Epithelial cell of esophagus (primary cell): ENCODE data around the gene SMURF2.

Experiments
- DNase-seq: peaks from one replicate; pipeline ENCODE4 v3.0.0; 2010; ENCODE audit warnings: low read depth
- H3K4me3 ChIP-seq: 2 replicates; pipeline ENCODE4 v1.5.1; 2011; ENCODE audit warnings: mild to moderate bottlenecking, low read length, control low read depth
- TF ChIP-seq, protein P1 (sequence below): IDR thresholded peaks from 2 replicates; pipeline ENCODE4 v1.5.1; 2011; ENCODE audit warnings: low read depth, mild to moderate bottlenecking, low read length, control low read depth, inconsistent platforms; ENCODE audit not compliant: insufficient read depth; ENCODE audit errors: missing control alignments

The SMURF2 gene

DNA sequence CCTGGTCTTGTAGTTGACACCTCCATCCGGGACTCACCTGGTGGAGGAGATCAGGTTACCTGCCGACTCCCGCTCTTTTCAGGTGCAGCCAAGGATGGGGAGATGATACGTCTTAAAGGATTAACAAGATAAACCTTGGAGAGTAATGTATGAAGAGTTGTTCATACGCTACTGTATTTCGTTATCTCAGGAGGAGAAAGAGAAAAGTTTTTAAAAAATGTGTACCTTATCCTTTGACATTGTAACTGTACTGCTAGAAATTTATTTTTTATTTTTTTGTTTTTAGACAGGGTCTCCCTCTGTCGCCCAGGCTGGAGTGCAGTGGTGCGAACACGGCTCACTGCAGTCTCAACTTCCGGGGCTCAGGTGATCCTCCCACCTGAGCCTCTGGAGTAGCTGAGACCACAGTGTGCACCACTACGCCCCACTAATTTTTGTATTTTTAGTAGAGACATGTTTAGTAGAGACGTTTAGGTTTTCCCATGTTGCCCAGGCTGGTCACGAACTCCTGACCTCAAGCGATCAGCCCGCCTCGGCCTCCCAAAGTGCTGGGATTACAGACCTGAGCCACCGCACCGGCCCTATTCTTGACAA is 764 bp upstream of the SMURF2 start:
- peak; percentile 59 for DNase-seq
- peak overlapping the region; percentile 74 for H3K4me3 ChIP-seq
- TF ChIP-seq, protein P1, sequence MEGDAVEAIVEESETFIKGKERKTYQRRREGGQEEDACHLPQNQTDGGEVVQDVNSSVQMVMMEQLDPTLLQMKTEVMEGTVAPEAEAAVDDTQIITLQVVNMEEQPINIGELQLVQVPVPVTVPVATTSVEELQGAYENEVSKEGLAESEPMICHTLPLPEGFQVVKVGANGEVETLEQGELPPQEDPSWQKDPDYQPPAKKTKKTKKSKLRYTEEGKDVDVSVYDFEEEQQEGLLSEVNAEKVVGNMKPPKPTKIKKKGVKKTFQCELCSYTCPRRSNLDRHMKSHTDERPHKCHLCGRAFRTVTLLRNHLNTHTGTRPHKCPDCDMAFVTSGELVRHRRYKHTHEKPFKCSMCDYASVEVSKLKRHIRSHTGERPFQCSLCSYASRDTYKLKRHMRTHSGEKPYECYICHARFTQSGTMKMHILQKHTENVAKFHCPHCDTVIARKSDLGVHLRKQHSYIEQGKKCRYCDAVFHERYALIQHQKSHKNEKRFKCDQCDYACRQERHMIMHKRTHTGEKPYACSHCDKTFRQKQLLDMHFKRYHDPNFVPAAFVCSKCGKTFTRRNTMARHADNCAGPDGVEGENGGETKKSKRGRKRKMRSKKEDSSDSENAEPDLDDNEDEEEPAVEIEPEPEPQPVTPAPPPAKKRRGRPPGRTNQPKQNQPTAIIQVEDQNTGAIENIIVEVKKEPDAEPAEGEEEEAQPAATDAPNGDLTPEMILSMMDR: no peak

DNA sequence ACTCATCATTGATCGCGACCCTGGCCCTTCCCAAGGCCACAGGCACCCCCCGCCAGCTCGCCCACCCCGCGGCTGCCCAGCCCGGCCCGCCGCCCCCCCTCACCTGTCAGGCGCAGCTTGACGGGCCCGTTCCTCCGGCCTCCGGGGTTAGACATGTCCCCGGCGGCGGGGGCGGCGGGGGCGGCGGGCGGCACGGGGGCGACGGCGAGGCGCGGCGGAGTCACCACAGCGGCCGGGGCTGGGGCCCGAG is 456 bp downstream of the SMURF2 start:
- TF ChIP-seq, protein P1: no peak
- peak overlapping the region; percentile 74 for H3K4me3 ChIP-seq
- no peak for DNase-seq

DNA sequence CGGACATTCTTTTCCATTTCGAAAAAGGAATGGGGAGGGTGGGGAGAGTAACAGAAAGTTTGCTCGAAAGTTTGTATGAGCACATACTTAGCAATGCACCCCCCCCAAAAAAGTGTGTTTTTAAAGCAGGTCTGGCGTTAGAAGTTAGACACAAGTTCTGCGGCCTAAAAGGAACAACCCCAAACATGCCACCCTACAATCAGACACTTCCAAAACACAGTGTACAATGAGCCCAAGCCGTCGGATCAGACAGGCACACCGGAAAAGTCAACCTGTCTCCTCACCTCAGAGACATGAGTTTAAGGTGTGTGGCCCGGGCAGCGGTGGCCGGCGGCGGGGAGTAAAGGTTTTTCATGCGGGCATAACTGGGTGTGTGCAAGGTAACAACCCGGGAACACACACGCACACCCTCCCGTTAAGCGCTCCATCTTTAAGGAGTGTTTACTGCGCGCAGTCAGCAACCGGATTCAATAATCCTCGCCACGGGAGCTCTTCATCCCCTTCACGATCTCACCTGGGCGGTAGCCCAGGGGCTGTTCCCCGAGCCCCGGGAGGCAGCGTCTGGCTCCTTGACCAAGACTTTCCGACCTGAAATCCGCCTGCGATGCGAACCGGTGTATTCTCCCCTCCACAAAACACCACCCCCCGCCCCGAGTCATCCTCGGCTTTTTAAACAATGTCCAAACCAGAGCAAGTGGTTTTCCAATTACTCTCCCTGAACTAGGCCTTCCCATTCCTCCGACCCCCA is 955 bp downstream of the SMURF2 start:
- H3K4me3 ChIP-seq: peak overlapping the region; percentile 74
- peak; percentile 42 for DNase-seq

DNA sequence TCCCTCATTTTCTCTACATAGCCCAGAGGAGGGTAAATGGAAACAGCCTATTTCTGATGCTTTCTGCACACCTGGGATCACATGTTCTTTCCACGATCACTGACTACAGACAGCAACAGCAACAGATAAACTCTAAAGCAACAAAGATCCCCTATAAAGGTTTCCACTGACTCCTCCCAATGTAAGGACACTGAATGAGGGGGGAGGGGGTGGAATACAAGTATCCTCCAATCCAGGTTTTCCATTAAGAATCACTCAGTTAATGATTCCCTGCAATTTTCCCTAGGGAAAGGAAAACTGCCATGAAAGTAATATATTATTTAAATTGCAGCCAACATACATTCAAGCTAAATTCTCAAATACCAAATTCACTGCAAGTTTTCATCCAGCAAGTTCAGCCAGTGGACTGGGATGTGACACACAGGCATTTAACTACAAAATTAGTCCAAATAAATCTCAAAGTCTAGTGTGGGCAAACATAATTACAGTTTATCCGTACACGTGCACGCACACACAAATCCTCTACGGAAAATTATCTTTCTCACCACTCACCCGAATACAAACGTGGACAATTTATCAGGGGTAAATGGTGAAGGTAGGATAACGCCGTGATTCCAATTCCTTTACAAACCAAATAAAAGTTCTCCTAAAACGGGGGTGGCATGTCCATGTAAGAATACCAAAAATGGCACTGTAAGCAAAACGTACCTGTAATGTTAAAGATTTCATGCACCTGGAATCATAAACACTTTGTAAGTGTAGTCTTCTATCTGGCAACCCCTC is 1.7 kb downstream of the SMURF2 start:
- H3K4me3 ChIP-seq: peak overlapping the region; percentile 74
- DNase-seq: peak; percentile 61

DNA sequence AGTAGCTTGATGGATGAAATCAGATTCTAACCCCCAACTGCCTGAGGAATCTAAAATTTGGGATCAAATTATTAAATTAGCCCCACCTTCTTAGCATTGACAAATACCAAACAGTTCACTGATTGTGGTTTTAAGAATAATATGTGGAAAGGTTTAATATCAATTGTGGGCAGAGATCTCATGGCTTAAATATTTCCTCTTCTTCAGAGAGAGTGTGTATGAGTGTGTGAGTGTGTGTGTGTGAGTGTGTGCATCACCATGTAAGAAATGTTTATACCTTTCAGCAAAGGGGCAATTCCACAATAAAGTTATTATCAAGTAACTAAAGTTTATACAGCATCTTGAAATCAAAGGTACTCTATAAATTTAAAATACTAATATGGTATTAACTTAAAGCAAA is 3.2 kb downstream of the SMURF2 start:
- peak; percentile 58 for DNase-seq
- TF ChIP-seq, protein P1: no peak
- no peak overlapping the region for H3K4me3 ChIP-seq

DNA sequence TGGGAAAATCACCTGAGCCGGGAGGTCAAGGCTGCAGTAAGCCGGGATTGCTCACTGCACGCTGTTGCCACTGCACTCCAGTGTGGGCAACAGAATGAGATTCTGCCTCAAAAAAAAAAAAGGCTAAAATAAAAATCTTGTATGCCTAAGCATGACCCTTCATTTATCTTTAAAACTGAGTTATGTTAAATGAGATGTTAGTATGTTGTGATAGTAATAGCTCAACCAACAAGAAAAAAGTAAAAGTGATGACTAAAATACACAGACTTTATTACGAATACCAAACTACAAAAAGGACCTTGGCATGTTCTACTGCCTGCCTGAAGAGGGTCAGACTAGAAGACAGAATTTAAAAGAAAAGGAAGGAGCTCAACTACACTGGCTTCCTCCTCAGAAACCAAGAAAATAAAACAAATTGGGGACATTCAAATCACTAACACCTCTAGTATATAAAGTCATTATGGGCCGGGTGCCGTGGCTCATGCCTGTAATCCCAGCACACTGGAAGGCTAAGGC is 4.4 kb downstream of the SMURF2 start:
- DNase-seq: no peak
- H3K4me3 ChIP-seq: no peak overlapping the region
- TF ChIP-seq, protein P1: no peak

DNA sequence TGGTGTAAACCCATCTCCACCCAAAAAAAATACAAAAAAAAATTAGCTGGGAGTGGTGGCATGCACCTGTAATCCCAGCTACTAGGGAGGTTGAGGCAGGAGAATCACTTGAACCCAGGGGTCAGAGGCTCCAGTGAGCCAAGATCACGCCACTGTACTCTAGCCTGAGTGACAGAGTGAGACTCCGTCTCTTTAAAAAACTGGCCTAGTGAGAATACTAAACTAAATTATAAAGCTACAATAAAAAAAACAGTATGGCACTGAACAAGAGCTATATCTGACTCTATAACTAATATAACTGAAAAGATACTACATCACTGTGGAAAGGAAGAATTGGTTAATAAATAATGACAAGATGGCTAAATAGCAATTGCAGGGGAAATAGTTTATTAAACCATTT is 6.4 kb downstream of the SMURF2 start:
- no peak for DNase-seq

More for the DNA sequence above, 6.4 kb downstream of the SMURF2 start:
- TF ChIP-seq, protein P1: no peak
- no peak overlapping the region for H3K4me3 ChIP-seq
